NCI-H526 (cell line): ENCODE results near the gene FDX2.

Experiments
- DNase-seq, 2 experiments: peaks; one replicate each; lab custom pipeline; 2025; lab: John Stamatoyannopoulos, UW

Gene FDX2

DNA sequence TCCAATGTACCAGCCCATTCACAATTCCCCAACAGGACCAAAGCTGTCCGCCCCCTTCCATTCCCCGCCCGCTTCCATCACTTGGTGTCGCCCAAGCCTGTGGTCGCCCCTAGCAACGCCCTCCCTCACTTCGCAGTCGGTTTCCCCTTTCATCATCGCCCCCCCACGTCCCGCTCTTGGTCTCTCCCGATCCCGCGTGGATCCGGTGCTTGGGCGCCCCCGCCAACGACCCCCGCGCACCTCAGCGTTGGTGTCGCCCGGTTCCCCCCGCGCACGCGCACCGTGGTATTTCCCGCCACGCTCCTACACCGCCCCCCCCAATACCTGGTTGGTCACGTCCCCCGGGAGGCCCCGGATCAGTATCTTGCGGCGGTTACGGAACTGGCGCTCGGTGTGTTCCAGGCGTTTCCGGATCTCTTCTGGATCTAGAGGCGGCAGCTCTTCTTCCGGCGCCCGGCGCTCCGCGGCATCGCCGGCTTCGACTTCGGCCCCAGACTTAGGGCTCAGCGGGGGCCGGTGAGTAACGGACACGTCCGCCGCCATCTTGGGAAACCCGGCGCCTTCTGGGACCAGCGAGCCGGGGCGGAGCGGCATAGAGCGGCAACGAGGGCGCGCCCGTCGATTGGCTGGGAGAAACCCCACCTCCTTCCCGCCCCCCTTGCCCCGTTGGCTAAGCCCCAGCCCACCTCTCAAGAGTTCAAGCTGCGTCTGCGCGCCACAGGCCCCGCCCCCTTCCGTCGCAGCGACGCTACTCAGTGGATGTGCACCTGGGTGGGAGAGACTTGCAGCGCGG lies 17.3 kb upstream of the FDX2 start, which contains the start of gene RAVER1:
TSS of gene RAVER1 (minus strand) at position 565 of the 793 bp plus-strand sequence. CDS start at position 543, 22 bp downstream.
- peak; percentile 87 to 97 for DNase-seq

DNA sequence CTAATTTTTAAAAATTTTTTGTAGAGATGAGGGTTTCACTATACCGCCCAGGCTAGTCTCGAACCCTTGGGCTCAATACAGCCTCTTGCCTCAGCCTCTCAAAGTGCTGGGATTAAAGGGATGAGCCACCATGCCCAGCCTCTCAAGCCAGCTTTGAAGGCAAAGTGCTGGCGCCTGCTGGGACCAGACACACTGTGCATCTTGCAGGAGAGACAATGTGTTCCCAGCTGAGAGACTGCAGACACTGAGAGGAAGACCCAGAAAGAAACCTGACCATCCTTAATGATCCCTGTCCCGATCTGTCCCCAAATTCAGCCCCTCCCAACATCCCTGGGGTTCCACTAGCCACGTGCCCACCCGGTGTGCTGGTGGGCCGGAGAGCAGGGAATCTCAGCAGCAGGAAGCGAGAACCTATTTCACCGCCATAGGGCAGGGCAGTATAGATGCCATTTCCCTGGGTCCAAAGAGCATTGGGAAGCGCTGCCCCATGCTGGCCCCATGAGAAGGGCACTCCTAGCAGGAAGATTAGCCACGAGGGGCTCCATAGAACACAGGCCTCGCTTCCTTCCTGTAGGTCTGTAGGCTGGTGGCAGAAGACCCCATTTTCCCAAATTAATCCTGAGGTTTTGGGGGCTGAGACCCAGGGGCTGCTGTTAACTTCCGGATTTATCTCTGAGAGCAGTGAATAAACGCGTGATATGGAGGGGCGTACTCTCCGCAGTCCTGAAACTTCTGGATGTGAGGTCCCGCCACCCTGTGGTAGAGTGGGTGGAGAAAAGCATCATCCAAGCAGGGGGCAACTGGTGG lies 16.5 kb upstream of the FDX2 start:
- no peak for DNase-seq

DNA sequence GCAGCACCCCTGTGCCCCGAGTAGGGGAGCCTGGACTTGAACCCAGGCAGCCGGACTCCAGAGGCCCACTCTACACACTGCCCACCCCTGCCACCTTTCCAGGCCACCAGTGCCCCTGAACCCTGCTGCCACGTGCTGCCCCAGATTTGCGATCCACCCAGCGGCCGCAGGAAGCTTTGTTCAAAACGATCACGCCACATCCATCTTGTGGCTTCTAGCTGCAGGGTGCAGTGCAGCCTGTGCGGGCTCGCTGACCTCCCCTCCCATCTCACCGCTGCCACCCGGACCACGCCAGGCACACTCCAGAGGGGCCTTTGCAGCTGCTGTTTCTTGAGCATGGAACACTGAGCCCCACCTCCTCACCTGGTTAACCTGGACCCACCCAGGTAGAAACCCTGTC lies 13.7 kb upstream of the FDX2 start:
- no peak for DNase-seq

DNA sequence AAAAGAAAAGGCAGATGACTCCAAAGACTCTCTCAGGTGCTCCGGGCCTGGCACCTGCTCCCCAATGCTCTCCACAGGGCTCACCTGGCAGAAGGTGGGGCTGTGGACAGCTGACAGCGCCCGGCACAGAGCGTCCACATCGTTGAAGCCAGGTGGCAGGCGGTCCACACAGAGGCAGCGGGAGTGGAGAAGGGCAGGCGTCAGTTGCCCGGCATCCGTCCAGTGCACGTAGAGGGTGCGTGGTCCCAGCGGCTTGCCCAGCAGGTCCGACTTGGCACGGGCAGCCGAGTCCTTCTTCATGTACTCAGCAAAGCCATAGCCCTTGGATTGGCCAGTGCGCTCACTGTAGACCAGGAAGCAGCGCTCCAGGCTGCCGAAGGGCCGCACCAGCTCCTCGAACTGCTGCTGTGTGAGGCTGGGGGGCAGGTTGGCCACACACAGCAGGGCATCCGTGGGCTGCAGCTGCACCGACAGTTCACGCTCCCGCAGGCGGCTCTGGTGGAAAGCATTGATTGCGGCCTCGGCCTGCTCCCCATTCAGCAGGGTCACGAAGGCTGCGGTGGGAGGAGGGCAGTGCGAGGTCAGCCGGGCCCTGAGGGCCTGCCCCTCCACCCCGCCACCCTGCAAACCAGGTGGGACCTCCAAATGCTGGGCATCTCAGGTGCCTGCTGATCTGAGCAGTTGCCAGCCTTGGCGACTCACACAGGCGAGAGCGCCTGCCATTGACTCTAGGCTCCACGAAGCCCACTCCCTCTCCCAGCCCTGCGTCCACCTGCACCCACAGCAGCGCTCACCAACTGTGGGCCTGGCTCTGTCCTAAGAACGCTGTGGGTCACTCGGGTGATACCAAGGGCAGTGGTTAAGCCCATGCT lies 13.0 kb upstream of the FDX2 start:
- DNase-seq = no peak

DNA sequence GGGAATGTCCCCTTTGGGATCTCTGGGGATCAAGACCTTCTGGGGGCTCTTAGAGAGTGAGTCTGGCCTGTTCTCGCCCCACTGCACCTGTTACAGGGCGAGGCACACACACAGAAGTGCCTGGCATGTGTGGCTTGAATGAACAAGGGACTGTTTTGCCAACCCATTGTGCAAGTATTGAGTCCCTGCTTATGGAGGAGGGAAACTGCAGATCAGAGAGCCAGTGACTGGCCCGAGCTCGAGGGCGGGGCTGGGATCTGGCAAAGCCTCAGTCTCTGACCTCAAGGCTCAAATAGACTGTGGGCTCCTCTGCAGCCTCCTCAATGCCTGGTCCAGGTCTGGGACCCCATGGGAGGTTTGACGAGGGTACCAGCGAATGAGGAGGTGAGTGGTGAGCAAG lies 12.0 kb upstream of the FDX2 start:
- no peak for DNase-seq

DNA sequence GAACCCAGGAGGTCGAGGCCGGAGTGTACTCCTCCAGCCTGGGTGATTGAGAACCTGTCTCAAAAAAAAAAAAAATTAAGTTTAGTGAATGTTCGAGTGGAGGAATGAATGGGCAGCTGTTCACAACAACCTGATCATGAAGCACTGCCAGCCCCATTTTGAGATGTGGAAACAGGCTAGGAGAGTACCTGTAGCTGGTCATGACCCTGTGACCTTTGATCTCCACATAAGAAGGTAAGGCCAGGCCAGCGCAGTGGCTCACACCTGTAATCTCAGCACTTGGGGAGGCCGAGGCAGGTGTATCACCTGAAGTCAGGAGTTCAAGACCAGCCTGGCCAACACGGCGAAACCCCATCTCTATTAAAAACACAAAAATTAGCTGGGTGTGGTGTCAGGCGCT lies 9.9 kb upstream of the FDX2 start:
- DNase-seq = no peak

DNA sequence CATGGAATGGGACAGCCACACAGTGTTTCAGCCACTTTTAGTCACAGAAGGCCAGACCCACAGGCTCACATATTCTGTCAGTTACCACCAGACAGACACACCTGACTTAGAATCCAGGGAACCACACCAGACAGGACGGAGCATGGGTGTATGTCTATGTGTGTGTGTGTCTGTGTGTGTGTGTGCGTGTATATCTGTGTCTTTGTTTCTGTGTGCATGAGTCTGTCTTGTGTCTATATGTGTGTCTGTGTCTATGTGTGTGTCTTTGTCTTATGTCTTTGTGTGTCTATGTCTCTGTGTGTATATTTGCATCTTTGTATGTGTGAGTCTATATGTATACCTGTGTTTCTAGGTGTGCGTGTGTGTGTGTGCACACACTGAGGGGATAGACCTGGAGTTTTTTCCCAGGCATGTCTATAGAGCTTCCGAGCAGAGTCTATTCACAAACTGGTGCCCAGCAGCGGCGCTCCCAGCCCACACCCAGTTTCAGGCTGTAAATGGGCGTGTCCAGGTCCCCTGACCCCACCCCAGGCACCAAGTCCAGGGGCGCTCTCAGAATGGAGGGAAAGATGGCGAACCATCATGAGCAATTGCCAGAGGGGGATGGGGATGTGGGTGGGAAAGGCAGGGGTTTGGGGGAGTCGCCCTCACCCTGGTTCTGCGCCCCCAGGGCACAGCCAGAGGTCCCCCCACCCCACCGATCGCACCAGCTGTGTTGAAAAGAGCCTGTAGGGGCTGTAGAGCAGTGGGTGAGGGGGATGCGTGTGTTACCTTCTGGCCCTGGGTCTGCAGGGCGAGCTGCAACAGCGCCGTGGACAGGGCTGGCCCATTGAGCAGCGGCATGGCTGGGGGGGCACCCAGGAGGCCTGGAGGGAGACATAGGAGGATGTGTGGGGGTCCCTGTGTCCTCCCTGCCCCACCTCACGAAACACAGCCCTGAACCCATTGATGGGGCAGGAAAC lies 6.3 kb upstream of the FDX2 start:
- DNase-seq = no peak

DNA sequence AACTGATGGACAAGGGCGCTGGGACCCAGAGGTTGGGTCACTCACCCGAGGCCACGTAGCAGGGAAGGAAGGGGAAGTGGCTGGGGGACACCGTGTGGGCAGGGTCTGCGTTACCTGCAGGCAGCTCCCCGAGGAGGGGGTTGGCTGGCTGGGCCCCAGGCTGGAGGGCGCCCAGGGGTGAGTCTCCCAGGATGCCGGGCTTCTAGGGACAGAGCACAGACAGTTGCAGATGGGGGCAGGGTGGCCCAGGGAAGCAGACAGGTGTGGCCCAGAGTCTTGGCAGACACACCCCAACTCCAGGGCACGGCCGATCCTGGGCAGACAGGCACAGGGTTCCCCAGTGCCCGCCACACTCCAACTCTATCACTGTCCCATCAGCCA lies 5.6 kb upstream of the FDX2 start:
- no peak for DNase-seq

DNA sequence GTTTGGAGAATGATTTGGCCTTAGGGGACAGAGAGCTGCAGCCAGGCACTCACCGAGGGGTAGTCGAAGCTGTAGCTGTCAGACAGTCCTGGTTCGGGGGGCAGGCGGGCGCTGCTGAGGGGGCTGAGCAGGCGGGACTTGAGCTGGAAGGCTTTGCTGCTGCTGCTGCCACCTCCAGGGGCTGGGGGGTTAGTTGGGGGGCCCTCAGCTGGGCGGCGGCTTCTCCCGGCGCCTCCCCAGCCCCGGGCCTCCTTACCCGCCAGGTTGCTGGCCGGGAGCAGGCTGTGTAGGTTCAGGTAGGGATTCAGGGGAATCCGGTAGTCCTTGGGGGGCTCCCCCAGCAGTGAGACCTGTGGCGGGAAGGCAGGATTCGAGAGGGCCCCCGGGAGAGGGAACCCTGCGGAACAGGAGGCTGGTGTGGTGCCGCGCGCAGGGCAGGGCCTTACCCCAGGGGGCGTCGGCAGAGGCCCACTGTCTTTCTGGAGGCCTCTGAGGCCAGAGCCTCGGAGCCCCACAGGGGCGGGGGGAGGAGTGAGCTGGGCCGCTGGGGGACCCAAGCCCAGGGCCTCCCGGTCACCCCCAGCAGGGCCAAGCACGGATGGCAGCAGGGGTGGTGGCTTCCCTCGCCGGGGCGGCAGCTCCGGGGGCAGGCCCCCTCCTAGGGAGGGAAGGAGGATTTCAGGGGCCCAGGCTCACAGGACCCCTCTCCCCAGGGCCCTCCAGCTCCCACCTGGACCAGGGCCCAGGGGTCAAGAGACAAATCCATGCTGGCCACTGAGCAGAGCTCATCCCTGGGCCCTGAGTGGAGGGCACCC lies 5.0 kb upstream of the FDX2 start:
- DNase-seq = no peak

DNA sequence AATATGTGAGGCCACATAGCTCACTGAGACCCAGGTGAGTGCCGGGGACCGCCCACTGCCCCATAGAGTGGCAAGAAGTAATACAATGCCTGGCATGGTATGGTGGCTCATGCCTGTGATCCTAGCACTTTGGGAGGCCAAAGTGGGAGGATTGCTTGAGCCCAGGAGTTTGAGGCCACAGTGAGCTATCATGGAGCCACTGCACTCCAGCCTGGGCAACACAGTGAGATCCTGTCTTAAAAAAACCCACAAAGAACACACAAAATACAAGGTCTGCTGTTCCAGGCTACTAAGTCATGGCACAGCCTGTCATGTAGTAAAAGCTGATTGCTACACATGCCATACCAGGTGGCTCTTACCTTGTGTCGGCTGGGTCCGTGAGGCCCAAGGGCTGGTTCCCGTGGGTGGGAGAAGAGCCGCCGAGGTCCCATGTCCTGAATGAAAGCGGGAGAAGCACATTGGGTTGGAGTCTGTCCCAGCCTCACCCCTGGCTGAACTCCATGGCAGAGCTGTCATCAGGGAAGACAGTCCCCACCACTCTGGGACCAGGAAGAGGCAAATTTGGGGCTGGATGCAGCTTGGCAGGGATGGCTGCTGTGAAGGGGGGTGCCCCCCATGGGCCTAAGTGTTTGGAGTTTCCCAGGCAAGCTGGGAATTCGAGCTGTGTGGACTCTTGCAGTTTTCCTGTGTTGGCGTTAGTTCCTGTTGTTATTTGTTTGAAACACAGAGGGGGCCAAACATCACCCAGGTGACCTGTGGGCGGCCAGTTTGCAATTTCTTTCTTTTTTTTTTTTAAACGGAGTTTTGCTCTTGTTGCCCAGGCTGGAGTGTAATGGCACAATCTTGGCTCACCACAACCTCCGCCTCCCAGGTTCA lies 3.2 kb upstream of the FDX2 start:
- no peak for DNase-seq

DNA sequence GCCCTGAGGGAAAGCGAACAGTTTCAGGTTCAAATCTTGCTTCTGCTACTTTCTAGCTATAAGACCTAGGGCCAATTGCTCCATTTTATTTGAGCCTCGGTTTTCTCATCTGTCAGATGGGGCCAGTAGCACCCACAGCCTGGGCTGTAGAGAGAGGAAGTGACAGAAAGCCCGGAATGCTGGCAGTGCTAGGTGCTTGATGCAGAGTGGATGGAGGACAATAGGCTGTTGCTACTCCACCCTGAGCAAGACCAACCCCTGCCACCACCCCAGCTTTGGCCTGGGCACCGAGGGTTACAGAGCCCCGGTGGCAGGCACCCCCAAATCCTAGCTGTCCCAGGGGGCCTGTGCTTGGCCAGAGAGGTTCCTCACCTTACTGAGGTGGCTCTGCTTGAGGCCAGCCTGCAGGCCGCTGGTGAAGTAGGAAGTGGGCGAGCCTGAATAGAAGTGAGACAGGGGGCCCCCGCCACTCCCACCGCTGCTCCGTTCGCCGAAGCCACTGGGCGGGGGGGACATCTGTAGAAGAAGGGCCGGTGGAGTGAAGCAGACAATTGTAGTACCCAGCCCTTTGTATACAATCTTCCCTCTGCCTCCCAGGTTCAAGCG lies 2.1 kb upstream of the FDX2 start:
- no peak for DNase-seq

DNA sequence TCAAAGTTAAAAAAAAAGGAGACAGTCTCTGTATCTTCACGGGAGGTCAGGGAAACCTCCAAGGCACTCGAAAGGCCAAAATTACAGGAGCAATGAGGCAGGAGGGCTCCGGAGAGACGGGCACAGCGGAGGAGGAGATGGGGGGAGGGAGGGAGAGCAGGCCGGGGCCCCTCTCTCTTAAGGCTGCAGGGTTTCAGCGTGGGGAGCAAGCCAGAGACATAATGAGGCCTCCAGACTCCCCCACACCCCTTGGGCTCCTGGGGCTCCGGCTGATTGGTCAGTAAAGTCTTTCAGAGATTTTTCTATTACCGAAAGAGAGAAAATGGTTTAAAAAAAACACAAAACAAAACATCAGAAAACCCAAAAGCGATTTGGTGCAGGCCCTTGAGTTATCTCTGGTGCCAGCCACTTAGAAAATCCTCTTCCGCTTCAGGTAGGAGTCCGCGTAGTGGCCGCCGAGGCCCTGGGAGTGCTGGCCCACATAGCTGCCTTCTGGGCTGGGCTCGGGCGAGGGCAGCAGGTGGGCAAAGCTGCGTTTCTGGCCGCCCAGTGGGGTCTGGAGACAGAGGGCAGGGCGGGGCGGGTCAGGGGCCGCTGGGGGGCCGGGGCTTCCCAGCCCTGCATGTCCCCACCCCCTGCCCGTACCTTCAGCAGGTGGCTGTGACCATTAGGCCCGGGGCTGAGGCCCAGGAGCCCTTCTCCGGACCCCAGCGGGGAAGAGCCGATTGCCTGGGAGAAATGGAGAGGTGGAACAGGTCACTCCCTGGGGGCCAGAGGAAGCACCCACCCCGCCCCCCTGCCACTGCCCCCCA lies 1.4 kb upstream of the FDX2 start:
- no peak for DNase-seq

DNA sequence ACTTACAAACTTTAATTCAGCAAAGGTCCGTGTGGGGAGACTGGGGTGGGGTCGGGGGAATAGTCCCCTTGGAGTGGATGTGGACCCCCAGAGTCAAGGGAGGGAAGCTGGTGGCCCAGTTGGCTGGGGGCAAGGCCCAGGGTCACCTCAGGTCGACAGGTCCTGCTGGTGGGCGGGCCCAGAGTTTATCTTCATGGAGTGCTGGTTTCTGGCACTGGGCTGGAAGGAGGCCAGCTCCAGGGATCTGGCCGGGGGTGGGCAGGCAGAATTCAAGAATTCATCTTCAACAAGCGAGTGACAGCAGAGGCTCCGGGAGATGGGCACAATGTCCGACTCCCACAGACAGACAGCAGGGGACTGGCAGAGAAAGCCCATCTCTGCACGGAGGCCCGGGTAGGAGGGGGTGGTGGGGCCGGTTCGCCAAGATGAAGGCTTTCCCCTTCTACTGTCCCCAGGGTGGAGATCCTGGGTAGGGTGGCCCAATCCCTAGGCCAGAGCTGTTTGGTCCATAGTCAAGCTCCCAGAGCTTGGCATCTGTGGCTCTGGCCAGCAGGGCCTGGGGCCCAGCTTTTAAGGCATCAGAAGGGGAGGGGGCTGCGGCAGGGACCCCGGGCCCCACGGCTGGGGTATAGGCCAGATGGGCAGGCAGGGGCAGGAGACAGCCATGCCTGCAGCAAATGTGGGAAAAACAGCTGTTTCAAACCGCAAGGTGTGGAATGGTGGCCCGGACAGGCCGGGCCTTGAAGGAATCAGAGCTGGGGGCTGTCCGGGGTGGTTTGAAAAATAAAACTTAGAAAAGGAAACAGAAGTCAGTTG lies 622 bp upstream of the FDX2 start:
- no peak for DNase-seq

DNA sequence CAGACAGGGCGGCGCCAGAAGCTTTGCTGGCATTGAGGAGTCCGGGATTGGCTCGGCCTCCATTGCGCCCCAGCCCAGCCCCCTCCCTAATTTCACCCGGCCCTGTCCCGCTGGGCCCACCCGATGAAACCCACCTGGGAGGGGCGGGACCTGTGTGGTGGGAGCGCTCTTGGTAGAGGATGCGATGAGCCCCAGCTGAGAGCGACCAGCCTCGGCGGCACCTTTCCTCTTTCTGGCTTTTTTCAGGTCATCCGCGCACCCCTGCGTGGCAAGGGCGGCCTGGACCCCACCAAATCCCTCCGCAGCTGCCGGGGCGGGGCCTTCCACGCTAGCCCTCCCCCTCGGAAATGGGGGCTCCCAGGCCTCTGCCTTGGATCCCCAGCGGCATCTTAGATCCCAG lies 6.4 kb downstream of the FDX2 start, which contains the start of gene ZGLP1:
TSS of gene ZGLP1 (minus strand) at position 393 of the 400 bp plus-strand sequence.
- no peak for DNase-seq

DNA sequence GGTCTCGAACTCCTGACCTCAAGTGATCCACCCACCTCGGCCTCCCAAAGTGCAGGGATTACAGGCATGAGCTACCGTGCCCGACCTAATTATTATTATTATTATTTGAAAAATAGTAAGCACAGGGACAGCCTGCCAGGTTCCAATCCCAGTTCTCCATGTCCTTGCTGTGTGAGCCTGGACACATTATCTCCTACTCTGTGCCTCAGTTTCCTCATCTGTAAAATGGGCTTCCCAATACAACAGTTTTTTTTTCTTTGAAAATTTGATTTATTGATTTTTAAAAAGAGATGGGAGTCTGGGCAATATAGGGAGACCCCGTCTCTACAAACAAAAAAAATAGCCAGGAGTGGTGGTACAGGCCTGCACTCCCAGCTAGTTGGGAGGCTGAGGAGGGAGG lies 9.5 kb downstream of the FDX2 start:
- no peak for DNase-seq

DNA sequence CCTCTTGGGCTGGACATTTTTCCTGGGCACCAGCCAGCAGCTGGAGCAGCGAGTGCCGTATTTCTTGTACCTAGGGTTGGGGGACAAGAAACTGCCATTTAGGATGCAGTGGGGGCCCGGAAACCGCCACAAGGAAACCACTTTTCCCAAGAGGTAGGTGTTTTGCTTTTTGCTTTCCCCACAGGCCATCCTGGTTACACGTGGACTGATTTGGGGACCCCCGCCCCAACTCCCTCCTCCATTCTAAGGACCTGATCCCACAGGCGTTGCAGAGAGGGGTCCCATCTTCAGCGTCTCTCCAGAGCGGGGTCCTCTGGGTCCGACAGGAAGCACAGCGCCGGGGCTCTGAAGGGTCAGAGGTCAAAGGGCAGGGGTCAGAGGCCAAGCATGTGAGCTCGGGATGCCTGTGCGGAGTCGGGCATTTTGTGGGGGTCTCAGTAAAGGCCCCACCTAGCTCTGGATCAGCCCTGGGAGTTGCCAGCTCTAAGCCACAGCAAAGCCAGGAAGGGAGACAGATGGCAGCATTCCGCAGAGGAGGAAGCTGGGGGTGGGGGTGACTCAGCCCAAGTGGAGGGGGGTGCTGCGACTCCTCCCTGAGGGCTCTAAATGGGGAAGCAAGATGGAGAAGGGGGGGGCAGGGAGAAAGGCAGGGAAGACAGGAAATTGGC lies 10.5 kb downstream of the FDX2 start:
- DNase-seq = no peak
